Esophagus squamous epithelium (tissue), 5 donors: ENCODE measurements around the gene MAPK12. TPM values are rescaled to one million over a fixed set of nuclear protein-coding genes. Genes with fewer than 3 reads are reported as not detected.

Experiments used
- DNase-seq: peaks from one replicate; lab custom pipeline; 2025; lab: John Stamatoyannopoulos, UW
- H3K27ac ChIP-seq, 4 donors: fragments of 200-600 bp; sonication (generic); one replicate each; pipeline ENCODE4 v1.5.1; 2016 to 2019; ENCODE audit warnings: mild to moderate bottlenecking in 1 of 4
- H3K27me3 ChIP-seq, 4 donors: fragments of 200-600 bp; sonication (generic); 1 replicate in 3 of 4; 2 replicates in 1 of 4; pipeline versions ENCODE4 v1.5.1 to v1.6.0; 2017 to 2021; ENCODE audit warnings: antibody characterized with exemption in 1 of 4
- H3K36me3 ChIP-seq, 3 donors: fragments of 200-600 bp; sonication (generic); one replicate each; pipeline ENCODE4 v1.5.1; 2016 to 2019
- H3K4me1 ChIP-seq, 3 donors: fragments of 200-600 bp; sonication (generic); one replicate each; pipeline ENCODE4 v1.5.1; 2017 to 2019
- H3K4me3 ChIP-seq, 4 donors: fragments of 200-600 bp; sonication (generic); 1 replicate in 3 of 4; 2 replicates in 1 of 4; pipeline ENCODE4 v1.5.1; 2016 to 2019; ENCODE audit warnings: mild to moderate bottlenecking in 2 of 4, moderate library complexity in 1 of 4
- H3K9me3 ChIP-seq, 3 donors: fragments of 200-600 bp; sonication (generic); one replicate each; pipeline ENCODE4 v1.5.1; 2016 to 2019
- POLR2A ChIP-seq, 4 donors: fragments of 450-650 bp; IDR thresholded peaks; one replicate each; pipeline ENCODE4 v1.6.1; 2017; ENCODE audit warnings: antibody characterized with exemption in 4 of 4, mild to moderate bottlenecking in 4 of 4, moderate library complexity in 3 of 4
- WGBS, 2 donors: methylation state at CpG; one replicate each; pipeline ENCODE4 v1.1.5; 2018; 5-methylcytosine and 5-hydroxymethylcytosine counted together
- intact Hi-C: fragments of 100-400 bp; cut with DNase I; formaldehyde crosslinking; loops from one replicate; pipeline ENCODE4 v1.15.0; 2022
- total RNA-seq, 4 donors: library from RNA; depleted of rRNA; stranded (reverse); fragments of >200 nt; gene quantifications; one replicate each; pipeline ENCODE4 v1.1.0, GENCODE V29; 2016
- TF ChIP-seq, protein P1 (sequence below), 6 experiments: fragments of 450-650 bp in 4 of 6; fragments of 200-600 bp in 2 of 6; sonication (generic) in 2 of 6; IDR thresholded peaks; one replicate each; pipeline ENCODE4 v1.5.1; 2016 to 2019; ENCODE audit warnings: antibody characterized with exemption in 6 of 6, mild to moderate bottlenecking in 4 of 6, moderate library complexity in 4 of 6
- donor health status: DM: yes; HTN: yes; CAD: no.

MAPK12 gene
- total RNA-seq, 4 donors from 2014 or later = 0.19 to 6.9 (median 2.3) TPM

DNA sequence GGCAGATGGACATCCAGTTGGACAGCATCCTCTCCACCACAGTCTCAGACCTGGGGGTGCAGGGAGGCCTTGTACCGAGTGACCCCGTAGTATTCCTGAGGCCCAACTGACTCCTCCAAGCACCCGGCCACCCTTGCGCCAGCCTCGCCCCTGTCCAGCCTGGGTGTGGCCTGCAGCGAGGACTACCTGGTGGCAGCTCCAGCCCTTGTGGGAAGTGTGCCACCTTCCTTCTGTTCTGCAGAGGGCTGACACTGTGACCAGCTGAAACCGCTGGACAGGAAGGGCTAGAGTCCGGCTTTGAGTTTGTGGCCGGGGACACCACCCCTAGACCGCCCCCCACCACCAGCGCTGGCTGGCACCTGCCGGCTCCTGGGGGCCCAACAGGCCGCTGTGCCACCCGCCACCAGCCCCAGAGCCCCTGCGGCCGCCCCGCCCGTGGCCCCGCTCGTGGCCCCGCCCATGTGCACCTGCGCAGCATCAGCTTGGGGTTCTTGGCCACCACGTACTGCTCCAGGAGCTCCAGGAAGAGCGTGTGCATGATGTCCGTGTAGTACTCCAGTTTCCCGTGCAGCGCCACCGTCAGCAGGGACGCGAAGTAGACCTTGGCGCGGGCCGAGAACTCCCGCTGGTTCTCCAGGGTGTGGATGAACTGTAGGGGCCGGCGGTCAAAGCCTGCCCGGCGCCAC is 18.7 kb upstream of the MAPK12 start:
- Histone ChIP-seq H3K36me3 (peaks cover 80 to 98% (median 82%) of the 10 kb centered on the region in 3 donors), H3K4me1 (peaks cover 11 to 100% (median 24%) of the 10 kb centered on the region in 3 donors), H3K27ac (peak overlapping the region; percentile 17 to 87 (median 50)), H3K27me3 (no peaks in the 10 kb centered on the region), H3K4me3 (no peak overlapping the region), H3K9me3 (no peaks in the 10 kb centered on the region)
- intact Hi-C loops = loop anchor here (5.0 kb wide), 1 partner anchor 52 kb away; no protein-coding TSS in a partner anchor
- TF ChIP-seq POLR2A (IDR thresholded peaks at IDR 0.05) = no peak
- TF ChIP-seq, protein P1, sequence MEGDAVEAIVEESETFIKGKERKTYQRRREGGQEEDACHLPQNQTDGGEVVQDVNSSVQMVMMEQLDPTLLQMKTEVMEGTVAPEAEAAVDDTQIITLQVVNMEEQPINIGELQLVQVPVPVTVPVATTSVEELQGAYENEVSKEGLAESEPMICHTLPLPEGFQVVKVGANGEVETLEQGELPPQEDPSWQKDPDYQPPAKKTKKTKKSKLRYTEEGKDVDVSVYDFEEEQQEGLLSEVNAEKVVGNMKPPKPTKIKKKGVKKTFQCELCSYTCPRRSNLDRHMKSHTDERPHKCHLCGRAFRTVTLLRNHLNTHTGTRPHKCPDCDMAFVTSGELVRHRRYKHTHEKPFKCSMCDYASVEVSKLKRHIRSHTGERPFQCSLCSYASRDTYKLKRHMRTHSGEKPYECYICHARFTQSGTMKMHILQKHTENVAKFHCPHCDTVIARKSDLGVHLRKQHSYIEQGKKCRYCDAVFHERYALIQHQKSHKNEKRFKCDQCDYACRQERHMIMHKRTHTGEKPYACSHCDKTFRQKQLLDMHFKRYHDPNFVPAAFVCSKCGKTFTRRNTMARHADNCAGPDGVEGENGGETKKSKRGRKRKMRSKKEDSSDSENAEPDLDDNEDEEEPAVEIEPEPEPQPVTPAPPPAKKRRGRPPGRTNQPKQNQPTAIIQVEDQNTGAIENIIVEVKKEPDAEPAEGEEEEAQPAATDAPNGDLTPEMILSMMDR (IDR thresholded peaks at IDR 0.05) = no peak
- 70 to 91% methylated on average over 2 to 17 of the region's 38 CpGs for whole genome bisulfite sequencing, 2 donors
- no peak for DNase-seq

DNA sequence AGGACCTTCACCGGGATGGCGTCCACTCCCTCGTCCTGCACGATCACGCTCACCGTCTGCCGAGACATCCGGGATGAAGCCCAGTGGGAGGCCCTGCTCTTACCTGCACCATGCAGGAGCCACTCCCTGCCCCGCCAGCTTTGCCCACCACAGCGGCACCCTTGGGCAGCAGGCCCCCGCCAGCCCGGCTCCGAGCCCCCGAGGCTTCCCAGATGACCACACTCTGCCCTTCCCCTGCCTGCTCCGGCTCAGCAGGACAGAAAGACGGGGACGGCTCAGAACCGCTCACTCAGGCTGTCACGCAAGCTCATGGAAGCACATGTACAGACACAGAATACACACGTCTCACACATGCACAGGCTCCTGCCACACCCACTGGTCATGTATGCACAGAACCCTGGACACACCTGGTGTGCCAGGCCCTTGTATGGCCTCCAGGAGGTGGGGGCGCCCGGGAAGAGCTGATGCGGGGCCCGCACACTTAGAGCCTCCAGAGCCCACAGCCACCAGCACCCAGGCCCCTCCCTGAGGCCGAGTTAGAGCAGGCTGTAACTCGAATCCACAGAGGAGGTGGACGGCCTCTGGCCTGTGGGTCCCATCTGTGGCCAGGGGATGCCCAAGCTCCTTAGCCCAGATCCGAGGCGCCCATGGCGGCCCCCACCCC is 17.6 kb upstream of the MAPK12 start:
- WGBS, 2 donors = 93% methylated on average over 12 of the region's 30 CpGs; no CpG with 5 or more reads in 1 of the 2 donors
- DNase-seq = no peak
- Histone ChIP-seq H3K27me3 (no peaks in the 10 kb centered on the region), H3K4me1 (peaks cover 11 to 98% (median 28%) of the 10 kb centered on the region in 3 donors), H3K4me3 (no peak overlapping the region), H3K36me3 (peaks cover 77 to 97% (median 84%) of the 10 kb centered on the region in 3 donors), H3K27ac (peak overlapping the region in 3 of 4 donors; percentile 17 to 42 (median 36)), H3K9me3 (no peaks in the 10 kb centered on the region)
- TF ChIP-seq, protein P1 (IDR thresholded peaks at IDR 0.05) = peak in 1 of 6 experiments; percentile 4
- no peak for TF ChIP-seq POLR2A (IDR thresholded peaks at IDR 0.05)
- intact Hi-C loops = no loop called here

DNA sequence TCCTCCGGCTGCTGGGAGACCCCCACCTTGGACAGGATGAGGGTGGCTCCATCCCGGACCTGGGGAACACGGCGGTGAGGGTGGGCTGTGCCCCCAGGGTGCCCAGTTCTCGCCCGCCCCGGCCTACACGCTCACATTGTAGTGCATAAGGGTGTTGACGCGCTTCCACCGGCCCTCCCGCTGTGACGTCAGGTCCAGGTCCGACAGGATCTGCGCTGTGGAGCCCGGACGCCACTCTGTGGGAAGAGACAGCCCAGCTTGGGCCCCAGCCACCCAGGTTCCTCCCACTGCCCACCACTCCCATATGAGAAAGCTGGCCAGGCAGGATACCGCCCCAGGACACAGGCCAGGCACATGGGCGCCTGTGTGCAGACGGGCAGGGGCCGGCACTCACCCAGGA is 17.0 kb upstream of the MAPK12 start:
- no peak for DNase-seq
- WGBS, 2 donors = 50% methylated on average over 1 of the region's 21 CpGs; no CpG with 5 or more reads in 1 of the 2 donors
- no peaks in the 10 kb centered on the region for H3K9me3 ChIP-seq
- H3K4me1 ChIP-seq = peaks cover 11 to 93% (median 28%) of the 10 kb centered on the region in 3 donors
- no peak for TF ChIP-seq POLR2A (IDR thresholded peaks at IDR 0.05)
- TF ChIP-seq, protein P1 (IDR thresholded peaks at IDR 0.05) = no peak
- H3K4me3 ChIP-seq = no peak overlapping the region
- peak overlapping the region in 2 of 4 donors; percentile 6 to 42 for H3K27ac ChIP-seq
- no peaks in the 10 kb centered on the region for H3K27me3 ChIP-seq
- peaks cover 71 to 94% (median 79%) of the 10 kb centered on the region in 3 donors for H3K36me3 ChIP-seq
- intact Hi-C loops = no loop called here

DNA sequence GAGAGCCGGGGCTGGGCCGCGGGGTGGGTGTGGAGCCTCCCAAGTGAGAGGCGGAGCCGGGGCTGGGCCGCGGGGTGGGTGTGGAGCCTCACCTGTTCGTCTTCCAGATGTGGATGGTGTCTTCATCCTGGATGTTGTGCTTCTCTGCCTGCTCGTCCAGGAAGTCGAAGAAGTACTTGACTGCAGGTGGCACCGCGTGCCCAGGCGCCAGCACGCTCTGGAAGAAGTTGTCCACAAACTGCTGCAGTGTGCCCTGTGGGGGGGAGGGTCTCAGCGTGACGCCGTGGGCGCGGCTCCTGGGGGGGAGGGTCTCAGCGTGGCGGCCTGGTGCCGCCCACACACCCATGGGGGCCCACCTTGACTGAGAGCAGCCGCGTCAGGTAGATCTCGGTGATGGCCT is 16.3 kb upstream of the MAPK12 start:
- H3K4me1 ChIP-seq = peaks cover 11 to 88% (median 21%) of the 10 kb centered on the region in 3 donors
- WGBS, 2 donors = 75 to 92% methylated on average over 4 to 10 of the region's 25 CpGs
- intact Hi-C loops = loop anchor here (2.0 kb wide), 1 partner anchor 65 kb away; the partner anchor contains the start of gene PPP6R2

More for the DNA sequence above, 16.3 kb upstream of the MAPK12 start:
- H3K4me3 ChIP-seq = no peak overlapping the region
- DNase-seq = no peak
- H3K36me3 ChIP-seq = peaks cover 65 to 90% (median 72%) of the 10 kb centered on the region in 3 donors
- no peaks in the 10 kb centered on the region for H3K9me3 ChIP-seq
- H3K27me3 ChIP-seq = no peaks in the 10 kb centered on the region
- peak overlapping the region in 2 of 4 donors; percentile 6 to 51 for H3K27ac ChIP-seq
- TF ChIP-seq, protein P1 (IDR thresholded peaks at IDR 0.05) = no peak
- TF ChIP-seq POLR2A (IDR thresholded peaks at IDR 0.05) = no peak
